Measurements from ENCODE around the gene SCGB1A1.

SCGB1A1 gene

DNA sequence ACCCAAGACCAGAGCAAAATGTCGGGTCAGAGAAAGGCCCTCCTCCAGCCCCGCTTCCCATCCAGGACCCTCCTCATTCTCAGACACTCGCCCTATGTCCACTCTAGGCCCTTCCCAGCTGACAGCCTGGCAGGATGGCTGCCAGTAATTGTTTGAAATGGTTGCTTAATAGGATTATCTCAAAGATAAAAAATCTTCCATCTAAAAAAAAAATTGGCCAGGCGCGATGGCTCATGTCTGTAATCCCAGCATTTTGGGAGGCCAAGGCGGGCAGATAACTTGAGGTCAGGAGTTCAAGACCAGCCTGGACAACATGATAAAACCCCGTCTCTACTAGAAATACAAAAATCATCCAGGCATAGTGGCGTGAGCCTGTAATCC lies 32.4 kb downstream of the SCGB1A1 start:
- DNase-seq = no peak

- DNase-seq = no peak
Observed at GRCh38 chr11:62452261-62452660, 33.4 kb downstream of the SCGB1A1 start.

GRCh38 chr11:62452839-62453468 lies 34.1 kb downstream of the SCGB1A1 start:
- no peak for DNase-seq

- DNase-seq = no peak
Observed at GRCh38 chr11:62456630-62457029, 37.8 kb downstream of the SCGB1A1 start.

- no peak for DNase-seq
Observed at GRCh38 chr11:62457478-62457877, 38.6 kb downstream of the SCGB1A1 start.

- peak; percentile 71 for DNase-seq
Observed at GRCh38 chr11:62458212-62459002, 39.6 kb downstream of the SCGB1A1 start.

GRCh38 chr11:62459080-62459479 lies 40.2 kb downstream of the SCGB1A1 start:
- DNase-seq = no peak

- peak; percentile 66 for DNase-seq
Observed at GRCh38 chr11:62461740-62462507, 43.1 kb downstream of the SCGB1A1 start.

GRCh38 chr11:62462508-62462892 lies 43.7 kb downstream of the SCGB1A1 start:
- DNase-seq = no peak

DNA sequence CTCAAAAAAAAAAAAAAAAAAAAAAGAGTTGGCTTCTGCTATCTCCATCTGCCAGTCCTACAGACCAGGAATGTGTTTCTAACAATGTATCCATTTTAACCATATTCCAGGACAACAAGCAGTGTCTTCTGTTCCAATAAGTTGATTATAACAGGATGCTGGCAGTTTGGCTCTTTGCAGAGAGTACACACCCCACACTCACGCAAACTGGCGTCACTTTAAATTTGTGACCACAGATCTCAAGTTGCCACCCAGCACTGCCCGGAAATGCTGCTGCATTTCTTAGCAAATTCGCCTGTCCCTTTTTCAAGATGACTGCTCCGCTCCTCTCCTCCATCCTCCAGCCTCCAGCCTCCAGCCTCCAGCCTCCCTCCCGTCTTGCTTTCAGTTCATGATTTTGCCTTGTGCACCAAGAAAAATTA lies 44.3 kb downstream of the SCGB1A1 start:
- peak; percentile 21 for DNase-seq

DNA sequence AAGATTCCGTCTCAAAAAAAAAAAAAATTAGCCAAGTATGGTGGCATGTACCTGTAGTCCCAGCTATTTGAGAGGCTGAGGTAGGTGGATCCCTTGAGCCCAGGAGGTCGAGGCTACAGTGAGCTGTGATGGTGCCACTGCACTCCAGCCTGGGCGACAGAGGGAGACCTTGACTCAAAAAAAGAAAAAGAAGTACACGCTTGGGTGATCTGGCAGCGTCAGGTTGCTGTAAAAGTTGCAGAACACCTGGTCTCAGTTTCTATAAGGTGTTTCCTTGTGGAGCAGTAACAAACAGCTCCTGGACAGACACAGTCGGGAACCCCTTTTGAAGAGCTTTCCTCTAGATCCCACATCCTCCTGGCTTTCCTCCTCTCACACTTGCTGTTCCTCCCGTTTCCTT lies 45.8 kb downstream of the SCGB1A1 start:
- no peak for DNase-seq

GRCh38 chr11:62466444-62466843 lies 47.6 kb downstream of the SCGB1A1 start:
- DNase-seq = no peak

DNA sequence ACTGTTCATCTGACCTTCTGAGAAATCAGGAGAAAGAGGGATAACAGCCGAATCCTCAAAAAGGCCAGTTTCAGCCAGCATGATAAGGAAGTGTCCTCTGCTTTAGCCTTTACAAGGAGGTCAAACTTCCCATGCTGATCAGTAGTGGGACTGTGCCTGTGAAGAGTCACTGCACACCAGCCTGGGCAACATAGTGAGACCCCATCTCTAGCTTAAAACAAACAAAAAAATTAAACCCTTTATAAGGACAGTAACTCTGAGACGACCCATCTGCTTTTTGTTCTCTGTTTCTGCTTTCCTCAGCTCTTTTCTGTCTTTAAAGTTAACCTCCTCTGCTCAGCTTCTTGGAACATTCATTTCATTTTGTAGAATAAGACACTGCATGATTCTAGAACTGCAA lies 49.7 kb downstream of the SCGB1A1 start:
- no peak for DNase-seq

GRCh38 chr11:62471603-62472002 lies 52.8 kb downstream of the SCGB1A1 start:
- DNase-seq = no peak

DNA sequence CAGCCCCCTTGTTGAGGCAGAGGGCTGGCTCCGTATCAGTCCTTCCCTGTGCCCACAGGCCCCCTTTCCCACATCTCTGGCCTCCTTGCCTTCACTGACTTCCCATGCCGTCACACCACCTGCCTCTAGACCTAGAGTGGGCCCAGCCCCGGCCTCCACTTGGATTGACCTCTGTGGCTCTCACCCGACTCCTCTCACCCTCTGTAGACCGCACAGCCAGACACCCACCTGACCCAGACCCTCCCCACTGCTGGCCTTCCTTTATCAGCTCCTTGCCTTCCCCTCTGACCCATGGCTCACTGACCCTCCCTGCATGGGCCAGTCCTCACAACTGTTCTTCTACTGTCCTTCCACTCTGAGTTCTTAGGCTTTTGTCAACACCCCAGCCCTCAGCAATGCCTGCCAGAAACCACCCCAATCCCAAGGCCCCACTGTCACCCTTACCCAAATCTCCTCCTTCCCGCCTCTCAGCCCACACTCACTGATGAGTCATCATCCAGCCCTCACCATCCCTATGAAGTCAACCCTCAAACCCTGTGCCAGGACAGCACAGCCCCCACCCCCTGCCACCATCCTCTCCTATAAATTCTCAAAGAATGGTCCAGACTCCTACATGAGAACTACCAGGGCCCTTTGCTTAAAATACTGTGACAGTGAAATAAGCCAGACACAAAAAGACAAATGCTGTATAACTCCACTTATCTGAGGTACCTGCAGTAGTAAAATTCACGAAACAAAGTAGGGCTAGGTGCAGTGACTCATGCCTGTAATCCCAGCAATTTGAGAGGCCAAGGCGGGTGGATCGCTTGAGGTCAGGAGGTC lies 53.4 kb downstream of the SCGB1A1 start:
- peak; percentile 12 for DNase-seq
